Activated CD8-positive, alpha-beta memory T cell treated with anti-CD3 and anti-CD28 coated beads, Interleukin-2, amount 50 U/mL, for 1 hour (primary cell): ENCODE measurements around the gene CCSER1.
"Not testable (repeated sequence)": the region's sequence is repeated elsewhere in the genome, so short reads cannot be mapped to it uniquely, and the experiment has no call there.

ENCODE experiments used
- DNase-seq: peaks from one replicate; pipeline ENCODE4 v3.0.0-alpha.2; 2020; ENCODE audit errors: extremely low read depth

CCSER1 gene

DNA sequence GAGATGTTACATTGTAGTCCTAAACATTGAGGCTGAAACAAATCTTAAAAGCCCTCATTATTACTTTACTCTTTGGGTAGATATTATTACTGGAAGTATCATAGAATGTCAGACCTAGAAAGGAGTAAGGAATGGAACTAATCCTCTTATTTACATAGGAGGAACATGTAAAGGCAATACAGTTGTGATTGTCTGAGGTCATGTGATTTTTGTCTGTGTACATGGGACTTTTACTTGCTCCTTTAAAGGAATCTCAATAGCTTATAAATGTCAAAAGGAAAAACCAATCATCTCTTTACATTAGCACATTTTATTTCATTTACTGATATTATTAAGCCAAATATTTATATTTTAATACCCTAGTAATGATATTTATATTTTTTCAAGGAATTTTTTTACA, 568.2 kb downstream of the CCSER1 start:
- no peak for DNase-seq

DNA sequence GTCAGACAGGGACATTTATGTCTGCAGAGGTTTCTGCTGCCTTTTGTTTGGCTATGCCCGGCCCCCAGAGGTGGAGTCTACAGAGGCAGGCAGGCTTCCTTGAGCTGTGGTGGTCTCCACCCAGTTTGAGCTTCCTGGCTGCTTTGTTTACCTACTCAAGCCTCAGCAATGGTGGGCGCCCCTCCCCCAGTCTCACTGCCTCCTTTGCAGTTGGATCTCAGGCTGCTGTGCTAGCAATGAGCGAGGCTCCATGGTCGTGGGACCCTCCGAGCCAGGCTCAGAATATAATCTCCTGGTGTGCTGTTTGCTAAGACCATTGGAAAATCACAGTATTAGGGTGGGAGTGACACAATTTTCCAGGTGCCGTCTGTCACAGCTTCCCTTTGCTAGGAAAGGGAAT, 578.3 kb downstream of the CCSER1 start:
- not testable (repeated sequence) for DNase-seq

DNA sequence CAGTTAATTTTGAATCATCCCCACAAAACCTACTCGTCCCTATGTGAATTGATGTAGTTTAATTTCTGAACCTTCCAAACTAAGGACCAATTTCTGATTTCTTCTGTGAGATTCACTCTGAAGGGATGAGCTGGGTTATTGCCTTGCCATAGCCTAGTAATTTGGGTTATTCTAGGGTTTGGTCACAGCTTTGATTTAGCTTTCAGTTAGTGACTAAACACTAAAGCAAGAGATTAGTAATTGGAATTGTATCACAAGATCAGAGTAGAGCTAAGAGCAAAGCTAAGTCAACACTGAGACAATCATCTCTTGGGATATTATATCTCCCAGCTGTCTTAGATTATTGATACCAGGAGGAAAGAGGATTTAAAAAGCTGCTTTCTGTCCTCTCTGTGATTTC, 588.0 kb downstream of the CCSER1 start:
- no peak for DNase-seq

DNA sequence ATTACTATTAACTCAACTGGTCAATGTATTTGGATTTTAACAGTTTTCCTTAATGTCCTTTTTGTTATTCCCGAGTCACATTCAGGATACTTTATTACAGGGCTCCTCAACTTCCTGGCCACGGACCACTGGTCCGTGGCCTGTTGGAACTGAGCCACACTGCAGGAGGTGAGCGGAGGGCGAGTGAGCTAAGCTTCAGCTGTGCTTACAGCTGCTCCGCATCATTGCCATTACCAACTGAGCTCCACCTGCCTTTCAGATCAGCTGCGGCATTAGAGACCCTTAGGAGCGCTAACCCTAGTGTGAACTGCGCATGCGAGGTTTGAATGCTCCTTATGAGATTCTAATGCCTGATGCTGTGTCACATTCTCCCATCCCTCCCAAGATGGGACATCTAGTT, 591.7 kb downstream of the CCSER1 start:
- no peak for DNase-seq

DNA sequence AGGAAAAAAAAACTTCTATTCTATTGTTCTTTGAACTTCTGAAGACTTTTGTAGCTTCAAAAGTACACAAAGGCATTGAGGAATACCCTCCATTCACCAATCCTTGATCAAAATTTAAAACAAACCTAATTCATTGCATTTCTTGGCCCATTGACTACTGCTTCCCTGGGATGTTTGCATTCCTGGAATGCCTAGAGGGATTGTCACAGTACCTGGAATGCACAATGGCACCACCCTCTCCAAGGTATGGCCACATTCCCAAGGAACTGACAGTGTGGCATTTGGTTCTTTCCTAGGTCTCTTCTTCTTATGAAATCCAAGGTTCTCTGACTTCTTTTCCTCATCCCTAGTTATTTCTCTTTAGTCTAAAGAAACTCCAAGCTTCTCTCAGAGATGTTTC, 600.7 kb downstream of the CCSER1 start:
- no peak for DNase-seq

DNA sequence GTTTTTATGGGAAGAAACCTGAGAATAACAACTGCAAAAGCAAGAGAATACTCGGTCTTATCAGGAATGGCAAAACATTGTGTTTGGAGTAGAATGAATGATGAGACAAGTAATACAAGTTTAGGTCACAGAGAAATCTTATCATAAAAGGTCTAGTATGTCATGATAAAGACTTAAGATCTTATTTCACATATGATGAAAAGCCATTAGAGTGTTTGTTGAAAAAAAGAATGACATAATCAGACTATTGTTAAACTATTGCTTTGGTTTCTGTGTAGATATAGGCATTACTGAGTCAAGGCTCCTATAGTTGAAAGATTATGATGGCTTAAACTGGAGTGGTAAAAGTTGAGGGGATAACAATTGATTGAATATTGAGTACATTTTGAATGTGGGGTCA, 603.6 kb downstream of the CCSER1 start:
- DNase-seq, result no peak

DNA sequence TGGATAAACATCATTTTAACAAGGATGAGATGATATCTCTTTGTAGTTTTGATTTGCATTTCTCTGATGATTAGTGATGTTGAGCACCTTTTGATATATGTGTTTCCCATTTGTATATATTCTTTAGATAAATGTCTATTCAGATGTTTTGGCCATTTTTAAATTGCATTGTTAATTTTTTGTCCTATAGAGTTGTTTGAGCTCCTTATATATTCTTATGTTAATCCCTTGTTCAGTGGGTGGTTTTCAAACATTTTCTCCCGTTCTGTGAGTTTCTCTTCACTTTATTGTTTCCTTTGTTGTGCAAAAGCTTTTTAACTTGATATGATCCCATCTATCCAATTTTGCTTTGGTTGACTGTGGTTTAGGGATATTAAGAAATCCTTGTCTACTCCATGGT, 606.0 kb downstream of the CCSER1 start:
- DNase-seq, result no peak

DNA sequence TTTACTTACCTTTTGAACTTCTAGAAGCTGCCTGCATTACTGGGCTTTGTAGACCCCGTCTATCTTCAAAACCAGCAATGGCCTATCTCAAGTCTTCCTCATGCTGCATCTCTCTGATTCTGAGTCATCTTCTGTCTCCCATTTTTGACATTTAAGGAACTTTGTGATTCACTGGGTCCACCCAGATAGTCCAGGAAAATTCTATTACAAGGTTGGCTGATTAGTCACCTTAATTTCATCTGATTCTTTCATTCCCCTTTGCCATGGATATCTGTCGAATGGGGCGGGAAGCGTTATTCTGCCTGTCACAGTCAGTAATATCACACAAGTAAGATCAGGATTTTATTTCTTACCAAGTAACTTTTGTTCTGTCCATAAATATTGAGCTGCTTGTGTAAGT, 618.0 kb downstream of the CCSER1 start:
- no peak for DNase-seq

DNA sequence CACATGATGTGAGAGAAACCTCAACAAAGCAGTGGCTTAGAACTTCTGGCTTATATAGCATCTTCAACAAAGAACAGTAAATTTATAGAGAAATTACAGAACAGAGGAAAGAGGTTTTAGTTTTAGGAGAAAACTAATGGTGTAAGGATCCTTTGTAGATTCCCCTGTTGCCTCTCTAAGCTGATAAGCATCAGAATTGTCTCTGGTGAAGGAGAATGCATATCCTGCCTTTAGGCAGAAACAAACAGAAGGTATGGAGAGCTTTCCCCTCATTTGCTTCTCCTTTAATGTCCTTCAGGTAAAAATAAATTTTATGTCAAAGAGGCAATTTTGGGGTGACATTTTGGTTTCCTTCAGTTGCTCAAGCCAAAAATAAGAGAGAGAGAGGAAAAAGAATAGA, 625.9 kb downstream of the CCSER1 start:
- no peak for DNase-seq

DNA sequence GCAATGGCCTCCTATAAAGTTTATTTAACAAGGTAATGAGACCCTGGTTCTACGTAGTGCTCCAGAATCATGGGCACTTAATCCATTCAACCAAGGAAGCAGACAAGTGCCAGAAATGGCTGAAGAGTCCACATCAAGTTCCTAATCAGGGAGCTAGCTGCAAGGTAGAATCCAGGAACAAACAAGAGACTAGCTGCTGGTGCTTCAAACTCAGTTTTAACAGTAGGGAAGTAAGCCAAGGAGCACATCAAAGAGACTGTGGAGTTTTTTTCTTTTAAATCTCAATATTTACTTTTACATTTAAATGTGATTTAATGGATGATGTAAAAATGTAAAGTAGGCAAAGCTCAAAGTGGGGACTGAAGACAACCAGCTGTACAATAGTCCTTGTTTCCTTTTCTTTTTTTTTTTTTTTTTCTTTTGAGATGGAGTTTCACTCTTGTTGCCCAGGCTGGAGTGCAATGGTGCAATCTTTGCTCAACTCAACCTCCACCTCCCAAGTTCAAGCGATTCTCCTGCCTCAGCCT, 630.4 kb downstream of the CCSER1 start:
- no peak for DNase-seq

DNA sequence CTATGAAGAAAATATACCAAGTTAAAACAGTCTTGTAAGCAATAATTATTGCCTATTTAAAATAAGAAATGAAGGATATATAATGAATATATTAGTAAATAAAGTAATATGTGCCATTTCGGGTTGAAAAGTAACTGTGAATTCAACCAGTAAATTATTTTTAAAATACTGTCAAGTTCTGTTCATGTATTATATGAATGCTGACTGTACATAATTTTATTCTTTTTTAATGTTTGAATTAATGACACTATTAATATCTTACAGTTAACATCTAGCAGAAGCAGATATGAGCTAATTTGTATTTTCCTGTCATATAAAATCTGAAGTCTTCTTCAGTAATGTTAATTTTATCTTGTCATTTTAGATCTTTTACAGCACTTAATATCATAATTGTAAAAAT, 632.9 kb downstream of the CCSER1 start:
- no peak for DNase-seq

DNA sequence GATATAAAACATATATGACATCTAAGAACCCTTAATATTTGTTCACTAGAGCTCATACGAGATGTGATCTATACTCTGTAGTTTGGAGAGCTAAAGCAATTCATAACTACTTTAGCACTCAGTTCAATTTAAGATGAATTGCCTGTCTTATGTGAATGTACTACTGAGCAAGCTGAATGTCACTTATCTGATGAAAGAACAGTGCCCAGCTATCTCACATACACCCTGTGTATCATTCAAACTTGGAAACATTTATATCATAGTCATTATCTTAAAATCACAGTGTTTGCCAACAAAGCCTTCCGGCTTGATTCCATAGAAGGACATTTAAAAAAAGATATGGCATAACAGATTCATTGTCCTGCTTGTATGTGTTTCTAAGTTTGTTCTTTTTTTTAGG, 639.6 kb downstream of the CCSER1 start:
- no peak for DNase-seq

DNA sequence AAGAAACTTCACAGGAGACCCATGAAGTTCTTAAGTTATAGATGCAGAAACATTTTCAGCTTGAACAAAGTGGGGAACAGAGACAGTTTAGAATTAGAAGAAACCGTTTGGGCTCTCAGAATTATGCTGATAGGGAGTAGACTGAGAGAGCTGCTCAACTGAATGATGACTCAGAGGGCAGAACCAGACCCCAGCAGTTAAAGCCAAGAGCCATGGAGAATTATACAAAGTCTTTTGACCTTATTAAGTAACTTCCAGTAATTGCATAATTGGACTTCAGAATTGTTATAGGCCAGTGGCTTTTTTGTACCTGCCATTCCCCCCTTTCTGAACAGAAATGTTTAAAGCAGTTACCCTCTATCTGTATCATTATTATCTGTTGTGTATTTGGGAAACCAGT, 642.1 kb downstream of the CCSER1 start:
- DNase-seq, result no peak

DNA sequence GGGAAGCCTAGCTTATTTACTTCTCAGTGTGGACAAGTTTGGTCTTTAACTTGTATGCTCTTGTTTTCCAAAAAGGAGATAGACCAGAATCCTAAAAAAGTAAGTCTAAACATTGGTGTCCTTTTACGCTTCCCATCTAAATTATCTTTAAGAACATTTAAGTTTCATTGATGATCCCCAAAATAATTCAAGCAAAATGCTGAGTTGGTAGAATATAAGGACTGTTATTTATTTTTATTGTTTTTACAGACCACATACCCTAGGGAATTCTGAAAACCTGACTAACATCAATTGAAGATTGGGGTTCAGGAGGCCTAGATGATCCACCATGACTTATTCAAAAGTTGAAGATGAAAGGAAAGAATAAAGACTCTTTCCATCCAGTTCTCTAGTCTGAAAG, 653.0 kb downstream of the CCSER1 start:
- DNase-seq, result no peak

DNA sequence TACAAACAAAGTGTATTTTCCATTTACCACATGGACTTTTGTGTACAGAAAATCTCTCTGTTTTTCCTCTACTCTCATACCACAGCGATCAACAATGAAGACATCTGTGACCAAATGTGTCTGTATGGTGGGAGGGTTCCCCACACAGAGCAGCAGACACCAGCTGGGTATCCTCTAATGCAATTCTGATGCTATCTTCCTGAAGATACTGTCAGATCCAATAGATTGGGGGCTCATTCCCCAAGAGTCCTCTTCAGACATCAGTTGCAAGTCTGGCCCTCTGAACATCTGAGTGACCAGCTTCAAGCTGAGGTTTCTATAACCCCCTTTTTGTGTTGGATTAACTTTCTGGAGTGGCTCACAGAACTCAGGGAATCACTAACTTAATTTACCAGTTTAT, 659.4 kb downstream of the CCSER1 start:
- DNase-seq, result no peak

DNA sequence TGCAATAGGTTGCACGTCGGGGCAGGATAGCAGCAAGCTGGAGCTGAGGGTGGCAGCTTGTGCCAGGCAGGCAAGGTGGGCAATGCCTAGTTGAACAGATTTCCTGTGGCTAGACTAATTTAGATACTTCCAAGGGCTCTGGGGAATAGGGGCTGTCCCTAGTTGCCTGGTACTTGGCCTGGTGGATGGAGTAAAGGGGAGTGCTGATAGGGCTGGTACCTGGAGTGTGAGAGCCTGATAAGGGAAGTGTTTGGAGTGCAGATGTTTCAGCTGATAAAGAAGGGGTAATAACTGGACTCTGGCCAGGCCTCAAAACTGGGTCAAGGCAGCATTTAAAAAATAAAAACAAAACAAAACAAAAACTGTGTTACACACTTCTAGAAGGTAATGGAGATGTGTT, 665.5 kb downstream of the CCSER1 start:
- no peak for DNase-seq

DNA sequence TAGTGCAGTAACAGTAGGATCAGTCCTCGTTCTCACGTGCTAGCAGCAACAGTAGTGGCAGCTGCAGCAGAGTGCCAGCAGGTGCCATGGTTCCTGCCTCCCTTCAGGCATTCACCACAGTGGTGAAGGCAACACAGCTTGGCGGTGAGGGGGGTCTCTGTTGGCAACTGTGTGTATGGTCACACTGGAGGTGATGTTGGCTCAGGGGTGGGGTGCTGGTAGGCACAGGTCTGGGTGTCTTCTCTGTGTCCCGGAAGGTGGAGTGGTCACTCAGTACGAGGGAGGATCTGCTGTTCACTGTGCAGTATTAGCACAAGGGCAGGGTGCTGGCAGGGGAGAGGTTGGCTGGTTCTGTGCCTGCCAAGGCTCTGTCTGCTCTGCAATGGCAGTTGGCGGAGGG, 671.8 kb downstream of the CCSER1 start:
- no peak for DNase-seq

DNA sequence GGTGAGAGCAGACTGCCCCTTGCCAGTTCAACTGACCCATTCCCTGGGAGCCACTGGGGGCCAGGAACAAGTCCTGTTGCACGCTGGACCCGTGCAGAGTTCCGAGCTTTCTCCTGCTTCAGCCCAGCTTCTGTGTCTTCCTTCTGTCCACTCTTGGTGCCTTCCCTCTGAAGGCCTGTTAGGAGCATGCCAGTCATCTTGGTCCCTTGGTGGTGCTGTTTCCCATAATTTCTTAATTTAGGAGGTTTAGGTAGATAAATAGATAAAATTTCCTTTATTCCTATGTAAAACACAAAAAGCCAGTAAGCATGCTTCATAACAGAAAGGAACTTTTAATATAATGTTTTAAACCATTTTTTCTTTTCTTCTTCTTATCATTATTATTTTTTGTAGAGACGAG, 672.7 kb downstream of the CCSER1 start:
- DNase-seq, result no peak

DNA sequence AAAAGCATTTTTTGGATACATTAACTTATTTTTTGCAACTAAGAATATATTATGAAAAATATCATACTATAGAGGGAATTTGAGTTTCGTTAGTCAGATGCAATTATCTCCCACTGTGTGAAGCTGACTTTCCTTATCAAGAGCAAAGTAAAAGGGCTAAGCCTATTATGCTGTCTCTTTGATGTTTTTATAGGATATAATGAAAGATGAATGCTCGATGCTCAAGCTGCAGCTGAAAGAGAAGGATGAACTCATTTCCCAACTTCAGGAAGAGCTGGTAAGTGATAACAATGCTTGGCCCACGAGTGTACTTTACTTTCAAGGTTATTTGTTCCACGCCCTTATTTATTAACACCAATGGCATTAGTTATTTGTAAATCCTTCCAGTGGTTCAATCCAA, 688.4 kb downstream of the CCSER1 start:
- no peak for DNase-seq

DNA sequence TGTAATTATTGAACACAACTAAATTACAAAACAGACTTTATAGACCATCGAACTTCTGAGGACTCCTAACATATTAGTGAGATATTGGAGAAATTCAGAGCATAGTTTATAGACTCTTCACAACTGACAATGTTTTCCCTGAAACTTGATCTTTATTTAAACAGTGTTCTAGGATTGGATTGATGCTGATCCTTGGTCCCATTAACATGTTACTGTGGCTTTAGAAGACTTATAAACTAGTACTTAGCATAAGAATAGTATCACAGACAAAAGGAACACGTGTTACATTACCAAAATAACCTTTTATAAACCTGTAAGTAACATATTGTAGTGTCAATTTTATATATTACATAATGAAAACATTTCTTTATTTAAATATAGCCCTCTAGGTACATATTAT, 689.6 kb downstream of the CCSER1 start:
- DNase-seq, result no peak

DNA sequence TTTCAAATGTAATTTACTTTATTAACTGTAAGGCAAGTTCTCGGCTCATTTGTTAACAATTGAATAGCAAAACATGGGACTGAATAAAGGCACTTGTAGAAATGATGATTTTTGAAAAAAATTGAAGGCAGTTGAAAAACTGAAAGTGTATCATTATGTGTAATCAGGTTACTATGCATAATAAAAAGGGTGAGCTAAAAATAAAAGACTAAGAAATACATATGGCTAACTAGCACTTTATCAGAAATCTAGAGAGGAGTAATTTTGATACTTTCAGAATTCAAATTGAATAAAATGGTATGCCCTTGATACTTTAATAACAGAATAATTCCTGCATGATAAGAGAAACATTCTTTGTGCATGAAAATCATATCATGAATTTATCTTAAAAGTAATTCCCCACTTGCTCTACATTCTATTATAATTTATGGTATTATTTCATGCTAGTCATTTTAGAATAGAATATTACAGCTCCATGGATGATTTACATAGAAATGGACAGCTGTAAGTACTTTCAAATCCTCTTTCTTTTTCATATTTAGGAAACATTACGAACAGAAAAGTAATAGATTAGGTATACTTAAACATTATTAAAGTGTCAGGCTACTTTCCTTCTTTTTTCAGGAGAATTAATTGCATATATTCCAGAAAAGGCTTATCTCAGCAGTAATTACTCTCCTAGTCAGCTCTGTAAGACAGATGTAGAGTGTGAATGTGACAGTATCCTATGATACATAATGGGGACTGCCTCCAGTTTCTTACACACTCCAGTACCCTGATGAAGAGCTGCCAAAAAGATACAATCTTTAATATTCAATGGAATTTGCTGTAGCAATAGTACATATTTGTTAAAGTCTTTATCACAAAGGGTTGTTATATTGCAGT, 697.3 kb downstream of the CCSER1 start:
- no peak for DNase-seq

DNA sequence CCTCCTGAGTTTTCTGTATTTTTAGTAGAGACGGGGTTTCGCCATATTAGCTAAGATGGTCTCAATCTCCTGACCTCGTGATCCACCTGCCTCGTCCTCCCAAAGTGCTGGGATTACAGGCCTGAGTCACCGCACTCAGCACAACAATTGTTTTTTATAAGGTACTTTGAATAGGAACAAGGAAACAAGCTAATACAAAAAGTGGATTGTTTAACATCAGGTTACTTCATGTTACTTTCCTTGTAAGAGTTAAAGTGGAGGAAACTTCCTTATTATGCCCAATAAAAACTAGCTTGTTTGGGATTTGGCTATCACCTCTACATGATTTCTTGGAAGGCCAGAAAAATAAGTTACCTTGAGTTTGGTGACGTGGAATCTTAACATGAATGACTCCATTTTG, 698.7 kb downstream of the CCSER1 start:
- DNase-seq, result no peak

DNA sequence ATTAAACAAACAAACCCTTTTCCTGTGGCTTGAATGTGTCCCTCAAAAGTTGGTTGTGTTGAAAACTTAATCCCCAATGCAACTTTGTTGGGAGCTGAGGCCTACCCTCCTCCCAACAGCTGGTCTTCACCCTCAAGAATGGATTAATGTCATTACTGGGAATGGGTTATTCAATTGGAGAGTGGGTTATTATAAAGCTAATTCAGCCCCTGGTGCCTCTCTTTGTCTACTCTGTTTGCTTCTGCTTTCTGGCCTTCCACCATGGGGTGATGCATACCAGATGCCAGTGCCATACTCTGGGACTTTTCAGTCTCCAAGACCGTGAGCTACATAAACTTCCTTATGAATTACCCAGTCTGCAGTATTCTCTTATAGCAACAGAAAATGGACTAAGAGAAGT, 706.5 kb downstream of the CCSER1 start:
- no peak for DNase-seq

DNA sequence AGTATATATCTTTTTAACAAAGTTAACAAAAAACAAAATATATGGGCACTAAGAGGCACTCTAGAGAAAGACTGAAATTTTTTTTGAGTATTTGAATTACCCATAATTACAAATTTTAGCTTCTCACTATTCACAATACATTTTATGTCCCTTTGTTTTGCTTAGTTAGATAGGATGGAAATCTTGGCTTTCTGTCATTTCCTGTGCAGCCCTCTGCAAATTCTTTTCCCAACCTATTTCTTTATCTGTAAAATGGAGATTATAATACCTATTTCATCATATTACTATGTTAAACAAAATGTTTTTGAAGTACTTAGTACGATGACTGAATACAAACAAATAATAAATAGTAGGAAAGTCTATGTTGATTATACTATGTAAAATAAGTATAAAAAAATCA, 710.0 kb downstream of the CCSER1 start:
- no peak for DNase-seq
